ENCODE results near the gene OR5L2. TPM values are rescaled to one million over a fixed set of nuclear protein-coding genes. Genes with fewer than 3 reads are reported as not detected.
"Not testable (repeated sequence)": the region's sequence is repeated elsewhere in the genome, so short reads cannot be mapped to it uniquely, and the experiment has no call there.

Gene OR5L2
- total RNA-seq, 1 donor from 2014 or later: not detected

DNA sequence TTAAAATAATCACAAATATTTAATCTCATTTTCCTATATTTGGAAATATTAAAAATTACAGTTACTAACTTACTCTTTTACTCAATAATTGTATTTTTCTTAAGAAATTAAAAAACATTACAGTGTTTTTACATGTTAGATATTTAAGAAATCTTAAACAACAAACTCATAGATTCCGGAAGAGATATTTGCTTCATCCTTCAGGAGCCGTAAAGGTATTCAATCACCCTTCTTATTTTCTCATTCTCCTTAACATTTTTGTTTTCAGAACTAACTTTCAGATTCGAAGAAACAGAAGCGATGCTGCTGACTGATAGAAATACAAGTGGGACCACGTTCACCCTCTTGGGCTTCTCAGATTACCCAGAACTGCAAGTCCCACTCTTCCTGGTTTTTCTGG lies 7.7 kb upstream of the OR5L2 start, which contains the start of gene OR5D18:
Gene OR5D18 (plus strand): TSS at position 301 of the 400 bp plus-strand sequence. CDS start 0 bp downstream, at position 301.
- Histone ChIP-seq H3K4me3 (ENCODE audit: low read depth, low read length) (no peak within 1 kb of the TSS), H3K27me3 (ENCODE audit: control insufficient read depth, insufficient read depth, low read length) (no peaks in the 10 kb centered on the region), H3K36me3 (ENCODE audit: control insufficient read depth, insufficient read depth, low read length) (no peaks in the 10 kb centered on the region)
- DNase-seq (ENCODE audit: low read depth) (no peak), FAIRE-seq (no peak)
- TF ChIP-seq, protein P1, sequence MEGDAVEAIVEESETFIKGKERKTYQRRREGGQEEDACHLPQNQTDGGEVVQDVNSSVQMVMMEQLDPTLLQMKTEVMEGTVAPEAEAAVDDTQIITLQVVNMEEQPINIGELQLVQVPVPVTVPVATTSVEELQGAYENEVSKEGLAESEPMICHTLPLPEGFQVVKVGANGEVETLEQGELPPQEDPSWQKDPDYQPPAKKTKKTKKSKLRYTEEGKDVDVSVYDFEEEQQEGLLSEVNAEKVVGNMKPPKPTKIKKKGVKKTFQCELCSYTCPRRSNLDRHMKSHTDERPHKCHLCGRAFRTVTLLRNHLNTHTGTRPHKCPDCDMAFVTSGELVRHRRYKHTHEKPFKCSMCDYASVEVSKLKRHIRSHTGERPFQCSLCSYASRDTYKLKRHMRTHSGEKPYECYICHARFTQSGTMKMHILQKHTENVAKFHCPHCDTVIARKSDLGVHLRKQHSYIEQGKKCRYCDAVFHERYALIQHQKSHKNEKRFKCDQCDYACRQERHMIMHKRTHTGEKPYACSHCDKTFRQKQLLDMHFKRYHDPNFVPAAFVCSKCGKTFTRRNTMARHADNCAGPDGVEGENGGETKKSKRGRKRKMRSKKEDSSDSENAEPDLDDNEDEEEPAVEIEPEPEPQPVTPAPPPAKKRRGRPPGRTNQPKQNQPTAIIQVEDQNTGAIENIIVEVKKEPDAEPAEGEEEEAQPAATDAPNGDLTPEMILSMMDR (IDR thresholded peaks at IDR 0.05; ENCODE audit: insufficient read depth, low read length, severe bottlenecking): no peak

DNA sequence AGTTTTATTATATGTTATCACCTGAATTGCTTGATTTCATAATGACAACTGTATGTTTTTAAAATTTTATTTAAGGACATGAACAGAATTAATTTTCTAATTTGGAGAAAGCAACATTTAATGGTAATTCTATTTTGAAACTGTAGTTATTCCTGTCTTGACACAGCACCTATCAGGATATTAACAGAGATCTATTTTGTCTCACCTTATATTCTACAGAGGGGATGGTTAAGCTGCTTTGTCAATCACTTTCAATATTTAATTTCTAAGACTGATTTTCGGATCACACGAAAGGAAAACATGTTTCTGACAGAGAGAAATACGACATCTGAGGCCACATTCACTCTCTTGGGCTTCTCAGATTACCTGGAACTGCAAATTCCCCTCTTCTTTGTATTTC lies 11.4 kb downstream of the OR5L2 start, which contains the start of gene OR5D16:
Gene OR5D16 (plus strand): TSS at position 301 of the 400 bp plus-strand sequence. CDS start 0 bp downstream, at position 301.
- no peak for FAIRE-seq
- Histone ChIP-seq H3K4me3 (ENCODE audit: low read depth, low read length) (no peak within 1 kb of the TSS), H3K27me3 (ENCODE audit: control insufficient read depth, insufficient read depth, low read length) (no peaks in the 10 kb centered on the region), H3K36me3 (ENCODE audit: control insufficient read depth, insufficient read depth, low read length) (no peaks in the 10 kb centered on the region)
- no peak for DNase-seq (ENCODE audit: low read depth)
- TF ChIP-seq, protein P1 (IDR thresholded peaks at IDR 0.05; ENCODE audit: insufficient read depth, low read length, severe bottlenecking): no peak

DNA sequence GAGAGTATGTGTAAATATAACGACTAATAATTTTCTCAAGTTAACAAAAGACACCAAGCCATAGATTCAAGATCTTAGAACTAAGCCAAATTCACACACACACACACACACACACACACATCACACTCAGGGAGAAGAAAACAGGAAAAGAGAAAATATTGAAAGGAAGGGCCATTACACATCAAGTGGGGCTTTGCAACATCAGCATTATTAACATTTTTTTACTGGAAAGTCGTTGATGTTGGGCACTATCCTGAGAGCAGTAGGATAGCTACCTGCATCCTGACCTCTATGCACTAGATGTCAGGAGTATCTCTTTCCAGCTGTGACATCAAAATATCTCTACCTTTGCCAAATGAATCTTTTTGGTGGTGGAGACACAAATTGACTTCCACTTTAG lies 20.4 kb downstream of the OR5L2 start:
- FAIRE-seq: no peak
- H3K36me3 ChIP-seq (ENCODE audit: control insufficient read depth, insufficient read depth, low read length): no peaks in the 10 kb centered on the region
- TF ChIP-seq, protein P1 (IDR thresholded peaks at IDR 0.05; ENCODE audit: insufficient read depth, low read length, severe bottlenecking): no peak

DNA sequence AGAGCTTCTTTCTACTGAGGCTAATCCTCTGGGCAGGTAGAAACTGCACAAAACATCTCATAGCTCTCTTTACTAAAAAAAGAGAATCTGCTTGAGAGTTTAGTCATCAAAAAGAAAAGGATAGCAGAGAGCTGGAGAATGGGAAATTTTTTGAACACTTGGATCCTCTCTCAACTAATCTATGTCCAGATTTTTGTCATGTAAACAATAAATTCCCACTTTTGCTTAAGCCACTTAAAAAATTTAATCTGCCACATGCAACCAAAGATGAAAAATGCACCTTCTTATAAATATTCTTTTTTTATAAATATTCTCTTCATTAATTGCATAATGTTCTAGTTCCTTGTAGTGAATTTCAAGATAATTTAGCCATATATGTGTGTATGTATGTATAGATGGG lies 22.0 kb downstream of the OR5L2 start:
- no peak overlapping the region for H3K4me3 ChIP-seq (ENCODE audit: low read depth, low read length)
- no peaks in the 10 kb centered on the region for H3K27me3 ChIP-seq (ENCODE audit: control insufficient read depth, insufficient read depth, low read length)
- FAIRE-seq (no peak), DNase-seq (ENCODE audit: low read depth) (no peak)
- TF ChIP-seq, protein P1 (IDR thresholded peaks at IDR 0.05; ENCODE audit: insufficient read depth, low read length, severe bottlenecking): no peak
- H3K36me3 ChIP-seq (ENCODE audit: control insufficient read depth, insufficient read depth, low read length): no peaks in the 10 kb centered on the region

More for the DNA sequence above, 20.4 kb downstream of the OR5L2 start:
- DNase-seq (ENCODE audit: low read depth): no peak
- no peaks in the 10 kb centered on the region for H3K27me3 ChIP-seq (ENCODE audit: control insufficient read depth, insufficient read depth, low read length)
- H3K4me3 ChIP-seq (ENCODE audit: low read depth, low read length): no peak overlapping the region

DNA sequence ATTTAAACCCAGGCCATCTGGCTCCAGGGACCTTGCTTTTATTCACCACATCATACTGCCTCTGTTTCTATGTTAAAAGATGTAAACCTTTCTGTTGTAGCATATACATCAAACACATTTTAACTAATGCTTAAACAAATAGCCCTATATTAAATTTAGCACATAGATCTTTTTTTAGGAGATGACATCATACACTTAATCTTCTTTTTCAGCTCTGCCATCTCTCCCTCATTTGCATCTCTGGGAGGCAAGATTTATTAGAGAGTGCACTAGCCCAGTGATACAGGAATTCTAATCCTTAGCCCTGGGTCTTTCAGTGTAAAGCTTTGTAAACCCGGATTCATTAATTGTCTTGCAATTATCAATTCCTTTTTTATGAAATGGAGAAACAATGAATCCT lies 25.1 kb downstream of the OR5L2 start:
- Histone ChIP-seq H3K27me3 (ENCODE audit: control insufficient read depth, insufficient read depth, low read length) (no peaks in the 10 kb centered on the region), H3K4me3 (ENCODE audit: low read depth, low read length) (no peak overlapping the region), H3K36me3 (ENCODE audit: control insufficient read depth, insufficient read depth, low read length) (no peaks in the 10 kb centered on the region)
- FAIRE-seq: no peak
- DNase-seq (ENCODE audit: low read depth): no peak
- TF ChIP-seq, protein P1 (IDR thresholded peaks at IDR 0.05; ENCODE audit: insufficient read depth, low read length, severe bottlenecking): no peak

DNA sequence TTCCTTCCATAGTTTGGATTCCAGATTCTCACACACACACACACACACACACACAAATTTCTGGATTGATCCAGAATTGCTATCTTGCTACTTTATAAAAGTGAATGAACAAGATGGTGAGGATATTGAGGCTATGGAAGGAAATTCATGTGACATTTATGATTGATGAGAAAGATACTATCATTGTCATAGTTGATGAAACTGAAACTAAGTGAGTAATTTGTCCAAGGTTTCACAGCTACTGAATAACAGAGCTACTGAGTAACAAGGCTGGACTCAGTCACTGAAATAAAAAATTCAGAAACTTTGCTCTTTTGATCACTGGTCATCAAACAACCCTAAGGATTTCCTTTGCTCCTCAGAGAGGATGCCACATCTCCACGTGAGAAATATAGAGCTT lies 27.7 kb downstream of the OR5L2 start:
- TF ChIP-seq, protein P1 (IDR thresholded peaks at IDR 0.05; ENCODE audit: insufficient read depth, low read length, severe bottlenecking): no peak
- H3K4me3 ChIP-seq (ENCODE audit: low read depth, low read length): no peak overlapping the region
- FAIRE-seq (no peak), DNase-seq (ENCODE audit: low read depth) (no peak)
- H3K27me3 ChIP-seq (ENCODE audit: control insufficient read depth, insufficient read depth, low read length): no peaks in the 10 kb centered on the region
- no peaks in the 10 kb centered on the region for H3K36me3 ChIP-seq (ENCODE audit: control insufficient read depth, insufficient read depth, low read length)

DNA sequence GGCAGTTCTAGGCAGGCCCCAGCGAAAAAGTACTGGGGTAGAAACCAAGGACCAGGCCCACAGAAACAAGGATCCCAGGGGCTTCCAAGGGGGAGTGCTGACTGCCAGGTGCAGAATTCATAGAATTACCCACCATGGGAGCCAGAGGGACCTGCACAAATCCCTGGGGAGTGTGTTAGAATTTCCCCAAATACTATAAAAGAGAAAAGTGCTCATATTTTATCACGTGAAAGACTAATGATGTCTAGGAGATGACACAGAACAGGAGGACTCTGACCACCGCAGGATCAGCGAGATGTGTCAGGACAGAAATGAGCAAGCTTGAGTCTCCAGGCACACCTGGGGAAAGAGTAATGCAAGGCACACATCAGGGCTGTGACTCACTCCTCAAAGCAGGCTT lies 40.3 kb downstream of the OR5L2 start:
- H3K4me3 ChIP-seq (ENCODE audit: low read depth, low read length); DNase-seq (ENCODE audit: low read depth); FAIRE-seq; H3K27me3 ChIP-seq (ENCODE audit: control insufficient read depth, insufficient read depth, low read length); H3K36me3 ChIP-seq (ENCODE audit: control insufficient read depth, insufficient read depth, low read length): not testable (repeated sequence)

DNA sequence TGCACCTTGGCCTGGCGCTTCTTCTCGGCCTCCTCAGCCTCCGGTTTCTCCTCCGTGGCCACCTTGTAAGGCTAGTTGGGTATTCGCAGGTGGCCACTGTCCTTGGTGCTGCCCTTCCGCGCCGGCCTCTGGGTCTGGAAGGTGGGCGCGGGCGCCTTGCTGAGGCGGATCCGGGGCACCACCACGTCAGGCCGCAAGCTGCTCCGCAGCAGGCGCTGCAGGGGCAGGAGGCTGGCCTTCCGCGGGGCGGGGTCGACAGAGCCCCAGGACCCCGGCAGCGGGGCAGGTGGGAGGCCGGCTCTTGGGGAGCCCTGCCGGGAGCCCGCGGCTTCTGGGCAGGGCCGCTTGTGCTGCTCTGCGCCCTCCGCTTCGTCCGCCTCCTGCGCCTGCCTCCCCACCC lies 45.7 kb downstream of the OR5L2 start:
- DNase-seq (ENCODE audit: low read depth); FAIRE-seq; H3K4me3 ChIP-seq (ENCODE audit: low read depth, low read length); H3K36me3 ChIP-seq (ENCODE audit: control insufficient read depth, insufficient read depth, low read length); H3K27me3 ChIP-seq (ENCODE audit: control insufficient read depth, insufficient read depth, low read length): not testable (repeated sequence)

DNA sequence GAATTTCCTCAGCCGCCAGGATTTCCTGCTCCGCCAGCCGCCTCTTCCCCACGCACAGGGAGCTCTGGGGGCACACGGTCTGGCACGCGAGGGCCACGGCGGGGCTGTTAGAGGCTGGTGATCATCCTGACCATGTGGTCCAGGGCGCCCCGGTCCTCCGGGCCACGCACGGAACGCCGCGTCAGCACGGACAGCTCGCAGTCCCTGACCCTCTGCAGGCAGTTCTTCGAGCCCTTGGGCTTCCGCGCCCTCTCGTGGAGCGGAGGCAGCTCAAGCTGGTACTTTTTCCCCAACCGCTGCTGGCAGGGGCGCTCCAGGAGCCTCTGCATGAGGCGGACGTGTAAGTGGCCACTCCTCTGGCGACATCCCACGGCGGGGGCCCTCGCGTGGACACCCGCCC lies 46.1 kb downstream of the OR5L2 start:
- not testable (repeated sequence) for DNase-seq (ENCODE audit: low read depth); H3K4me3 ChIP-seq (ENCODE audit: low read depth, low read length); H3K36me3 ChIP-seq (ENCODE audit: control insufficient read depth, insufficient read depth, low read length); FAIRE-seq; H3K27me3 ChIP-seq (ENCODE audit: control insufficient read depth, insufficient read depth, low read length)

All from bronchial epithelial cell (primary cell).